ENCODE data around the gene CCDC184.

DNA sequence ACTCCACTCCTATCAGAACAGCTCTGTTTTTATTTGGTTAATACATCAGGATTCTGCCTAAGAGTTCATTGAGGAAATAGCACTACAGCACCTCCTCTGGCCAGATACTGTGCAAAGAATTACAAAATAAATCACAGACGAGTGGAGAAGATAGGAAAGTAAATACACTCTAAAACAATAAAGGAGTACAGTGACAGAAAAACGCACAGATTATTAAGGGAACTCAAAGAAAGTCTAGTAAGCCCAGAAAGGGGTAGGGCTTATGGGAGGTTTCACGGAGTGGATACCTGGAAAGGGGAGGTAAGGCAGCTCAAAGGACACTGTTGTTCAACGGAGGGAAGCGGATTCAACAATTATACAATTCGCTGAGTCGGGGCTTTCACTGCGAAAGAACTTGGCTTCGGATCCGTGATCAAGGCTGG, 14.1 kb downstream of the CCDC184 start:
- TF ChIP-seq, protein P1, sequence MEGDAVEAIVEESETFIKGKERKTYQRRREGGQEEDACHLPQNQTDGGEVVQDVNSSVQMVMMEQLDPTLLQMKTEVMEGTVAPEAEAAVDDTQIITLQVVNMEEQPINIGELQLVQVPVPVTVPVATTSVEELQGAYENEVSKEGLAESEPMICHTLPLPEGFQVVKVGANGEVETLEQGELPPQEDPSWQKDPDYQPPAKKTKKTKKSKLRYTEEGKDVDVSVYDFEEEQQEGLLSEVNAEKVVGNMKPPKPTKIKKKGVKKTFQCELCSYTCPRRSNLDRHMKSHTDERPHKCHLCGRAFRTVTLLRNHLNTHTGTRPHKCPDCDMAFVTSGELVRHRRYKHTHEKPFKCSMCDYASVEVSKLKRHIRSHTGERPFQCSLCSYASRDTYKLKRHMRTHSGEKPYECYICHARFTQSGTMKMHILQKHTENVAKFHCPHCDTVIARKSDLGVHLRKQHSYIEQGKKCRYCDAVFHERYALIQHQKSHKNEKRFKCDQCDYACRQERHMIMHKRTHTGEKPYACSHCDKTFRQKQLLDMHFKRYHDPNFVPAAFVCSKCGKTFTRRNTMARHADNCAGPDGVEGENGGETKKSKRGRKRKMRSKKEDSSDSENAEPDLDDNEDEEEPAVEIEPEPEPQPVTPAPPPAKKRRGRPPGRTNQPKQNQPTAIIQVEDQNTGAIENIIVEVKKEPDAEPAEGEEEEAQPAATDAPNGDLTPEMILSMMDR (IDR thresholded peaks at IDR 0.05; ENCODE audit: borderline replicate concordance, extremely low read depth, low read length, poor library complexity, severe bottlenecking): peak; percentile 46
- no peak for TF ChIP-seq EZH2 (IDR thresholded peaks at IDR 0.05; ENCODE audit: borderline replicate concordance, low read depth, low read length, severe bottlenecking)
